AG20443 (cell line): ENCODE data around the gene CAMK2N2.

ENCODE experiments used
- DNase-seq: peaks from one replicate; pipeline ENCODE4 v3.0.0; 2012; ENCODE audit warnings: low spot score, mixed read lengths

Gene CAMK2N2

GRCh38 chr3:184261270-184261853, at the start of gene CAMK2N2:
CAMK2N2 (minus strand) TSS chr3:184261553; CDS start chr3:184261285, 268 bp downstream.
- peak; percentile 83 for DNase-seq

GRCh38 chr3:184308744-184309143, 47.4 kb upstream of the CAMK2N2 start:
- no peak for DNase-seq

- no peak for DNase-seq
Measured at GRCh38 chr3:184307915-184308314, 46.6 kb upstream of the CAMK2N2 start.

DNA sequence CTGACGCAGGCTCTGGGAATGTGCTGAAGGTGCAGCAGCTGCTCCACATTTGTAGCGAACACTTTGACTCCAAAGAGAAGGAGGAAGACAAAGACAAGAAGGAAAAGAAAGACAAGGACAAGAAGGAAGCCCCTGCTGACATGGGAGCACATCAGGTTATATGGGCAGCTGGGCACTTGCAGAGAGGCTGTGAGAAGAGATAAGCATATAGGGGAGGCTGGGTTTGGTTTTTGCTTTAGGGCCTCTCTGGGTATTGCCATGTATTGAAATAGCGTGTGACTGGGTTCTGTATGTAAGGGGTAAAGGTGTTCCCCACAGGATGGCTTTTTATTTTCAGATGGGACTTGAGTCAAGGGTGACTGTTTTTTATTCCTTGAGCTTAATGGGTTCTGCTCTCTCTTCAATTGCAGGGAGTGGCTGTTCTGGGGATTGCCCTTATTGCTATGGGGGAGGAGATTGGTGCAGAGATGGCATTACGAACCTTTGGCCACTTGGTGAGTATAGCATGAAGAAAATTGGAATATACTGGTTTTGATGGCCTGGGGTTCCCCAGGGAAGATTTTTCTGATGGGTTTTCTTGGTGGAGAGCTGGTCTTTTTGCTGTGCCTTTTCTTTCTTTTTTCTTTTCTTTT, 45.1 kb upstream of the CAMK2N2 start:
- DNase-seq, result no peak

DNA sequence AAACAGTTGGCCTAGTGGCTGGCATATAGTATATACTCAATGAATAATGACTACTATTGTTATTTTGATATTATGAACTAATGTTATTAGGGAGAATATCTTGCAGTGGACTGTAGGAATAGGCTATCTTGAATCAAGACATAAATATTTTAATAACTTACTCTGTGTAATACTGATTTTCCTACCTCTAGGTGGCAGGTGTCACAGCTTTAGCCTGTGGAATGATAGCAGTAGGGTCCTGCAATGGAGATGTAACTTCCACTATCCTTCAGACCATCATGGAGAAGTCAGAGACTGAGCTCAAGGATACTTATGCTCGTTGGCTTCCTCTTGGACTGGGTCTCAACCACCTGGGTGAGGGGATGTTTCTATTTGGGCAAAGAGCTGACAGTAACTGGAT, 44.2 kb upstream of the CAMK2N2 start:
- DNase-seq, result no peak

GRCh38 chr3:184300378-184300720, 39.0 kb upstream of the CAMK2N2 start:
- peak; percentile 6 for DNase-seq

DNA sequence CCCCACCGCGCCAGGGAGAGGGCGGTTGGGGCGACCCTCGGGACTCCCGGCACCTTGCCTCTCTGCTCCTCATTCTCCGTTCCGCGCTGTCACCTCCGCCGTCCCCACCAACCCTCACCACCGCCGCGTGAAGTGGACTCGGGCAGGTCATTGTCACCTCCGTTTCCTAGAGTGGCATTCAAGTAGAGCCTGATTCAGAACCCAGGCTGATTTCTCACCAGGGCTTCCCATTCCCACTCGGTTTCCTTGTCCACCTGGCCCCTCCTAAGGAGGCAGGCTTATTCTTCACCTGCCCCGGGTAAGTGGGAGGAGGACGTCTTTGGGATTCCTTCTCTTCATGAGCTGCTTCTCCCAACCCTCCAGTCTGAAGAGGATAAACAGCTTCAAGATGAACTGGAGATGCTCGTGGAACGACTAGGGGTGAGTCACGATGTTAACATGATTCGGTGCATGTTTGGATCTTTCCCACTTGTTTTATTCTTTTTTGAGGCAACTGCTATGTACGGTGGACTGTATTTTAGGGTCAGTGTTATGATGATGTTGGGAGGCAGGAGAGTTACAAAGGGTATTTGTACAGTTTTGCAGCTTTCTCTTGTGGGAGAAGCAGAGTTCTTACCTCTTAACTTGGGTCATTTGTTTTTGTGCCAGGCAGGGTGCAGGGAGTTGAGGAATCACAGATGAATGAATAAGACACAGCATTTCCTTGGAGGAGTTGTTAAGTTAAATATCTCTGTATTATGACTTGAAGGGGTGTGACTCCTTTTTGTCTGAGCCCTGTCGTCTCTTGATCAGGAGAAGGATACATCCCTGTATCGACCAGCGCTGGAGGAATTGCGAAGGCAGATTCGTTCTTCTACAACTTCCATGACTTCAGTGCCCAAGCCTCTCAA, 38.4 kb upstream of the CAMK2N2 start:
- DNase-seq, result peak; percentile 22

DNA sequence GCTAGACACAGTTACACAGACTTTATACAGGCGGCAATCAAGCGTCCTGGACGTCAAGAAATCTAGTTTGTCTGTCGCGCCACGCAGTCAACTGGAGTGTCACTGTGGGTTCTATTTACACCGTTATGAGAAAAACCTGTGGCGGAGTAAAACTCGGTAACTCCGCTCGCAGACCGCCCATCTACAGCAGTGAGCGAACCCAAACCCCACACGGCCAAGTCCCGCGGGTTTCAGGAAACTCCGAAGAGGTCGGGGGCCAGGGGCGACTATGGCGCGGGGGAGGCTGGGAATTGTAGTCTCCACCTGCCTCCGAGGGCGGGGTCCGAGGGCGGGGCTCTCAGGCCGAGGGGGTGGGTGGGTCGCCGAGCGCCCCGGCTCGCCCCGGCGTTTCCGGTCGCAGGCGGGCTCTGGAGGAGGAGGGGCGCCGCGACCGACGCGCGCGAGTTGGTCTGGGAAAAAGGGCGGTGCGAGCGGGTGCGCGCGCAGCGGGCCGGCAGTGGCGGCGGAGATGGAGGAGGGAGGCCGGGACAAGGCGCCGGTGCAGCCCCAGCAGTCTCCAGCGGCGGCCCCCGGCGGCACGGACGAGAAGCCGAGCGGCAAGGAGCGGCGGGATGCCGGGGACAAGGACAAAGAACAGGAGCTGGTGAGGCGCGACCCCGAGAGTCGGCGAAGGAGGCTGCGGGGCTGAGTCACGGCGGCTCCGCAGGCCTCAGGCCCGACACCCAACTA, 37.6 kb upstream of the CAMK2N2 start, which contains the start of gene PSMD2:
TSS of gene PSMD2 (plus strand) at position 483 of the 729 bp plus-strand sequence. CDS start at position 509, 26 bp downstream.
- peak; percentile 99 for DNase-seq

- DNase-seq, result no peak
Measured at GRCh38 chr3:184296616-184297015, 35.3 kb upstream of the CAMK2N2 start.

- DNase-seq, result no peak
Measured at GRCh38 chr3:184295771-184296170, 34.4 kb upstream of the CAMK2N2 start.

- DNase-seq, result no peak
Measured at GRCh38 chr3:184291738-184292445, 30.5 kb upstream of the CAMK2N2 start.

GRCh38 chr3:184291044-184291737, 29.8 kb upstream of the CAMK2N2 start:
- no peak for DNase-seq

DNA sequence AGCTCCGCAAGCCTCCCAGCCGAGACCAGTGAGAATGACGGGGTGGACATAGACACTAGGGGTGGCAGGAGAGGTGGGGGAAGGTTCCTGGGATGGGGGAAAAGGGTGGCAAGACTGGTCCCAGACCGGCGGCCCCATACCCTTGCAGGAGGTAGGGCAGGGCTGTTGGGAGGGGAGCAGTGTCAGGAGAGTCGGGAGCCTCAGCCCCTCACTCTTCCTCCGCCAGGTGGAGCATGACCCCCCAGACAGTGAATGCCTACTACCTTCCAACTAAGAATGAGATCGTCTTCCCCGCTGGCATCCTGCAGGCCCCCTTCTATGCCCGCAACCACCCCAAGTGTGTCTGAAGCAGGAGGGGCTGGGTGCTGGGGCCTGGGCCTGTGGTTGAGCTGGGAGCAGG, 29.0 kb upstream of the CAMK2N2 start:
- no peak for DNase-seq

- peak; percentile 81 for DNase-seq
Measured at GRCh38 chr3:184289426-184289938, 28.1 kb upstream of the CAMK2N2 start.

- peak; percentile 87 for DNase-seq
Measured at GRCh38 chr3:184284696-184285095, 23.3 kb upstream of the CAMK2N2 start.

GRCh38 chr3:184283681-184284080, 22.3 kb upstream of the CAMK2N2 start:
- no peak for DNase-seq

DNA sequence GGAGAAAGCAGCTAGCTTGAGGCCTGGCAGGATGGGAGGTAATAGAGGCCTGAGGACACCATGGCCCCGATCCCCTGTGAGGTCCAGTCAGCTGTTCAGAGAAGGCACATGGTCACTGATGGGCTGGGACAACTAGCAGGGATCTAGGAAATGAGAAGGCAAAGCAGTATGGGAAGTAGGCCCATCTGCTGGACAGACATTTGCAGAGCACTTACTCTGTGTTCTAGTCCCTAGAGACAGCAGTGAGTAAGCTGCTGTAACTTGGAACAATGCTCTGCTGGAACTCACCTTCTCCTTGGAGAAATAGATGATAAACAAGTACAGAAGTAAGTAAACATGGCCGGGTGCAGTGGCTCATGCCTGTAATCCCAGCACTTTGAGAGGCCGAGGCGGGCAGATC, 21.6 kb upstream of the CAMK2N2 start:
- DNase-seq, result no peak

DNA sequence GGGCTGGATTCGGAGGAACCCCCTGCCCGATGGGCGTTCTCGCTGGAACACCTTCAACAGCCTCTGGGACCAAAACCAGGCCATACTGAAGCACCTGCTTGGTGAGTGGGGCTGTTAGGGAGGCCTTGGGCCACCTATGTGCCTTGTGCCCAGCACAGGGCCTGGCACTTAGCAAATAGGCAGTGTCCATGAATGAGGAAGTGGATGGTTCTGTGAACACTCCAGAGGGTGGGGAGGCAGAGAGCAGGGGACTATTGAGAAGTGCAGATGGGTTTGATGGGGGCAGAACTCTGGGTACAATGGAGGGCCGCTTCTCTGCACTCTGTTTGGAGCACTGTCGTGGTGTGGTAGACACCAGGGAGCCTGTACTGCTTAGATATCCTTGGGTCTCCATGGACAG, 16.0 kb upstream of the CAMK2N2 start:
- no peak for DNase-seq

DNA sequence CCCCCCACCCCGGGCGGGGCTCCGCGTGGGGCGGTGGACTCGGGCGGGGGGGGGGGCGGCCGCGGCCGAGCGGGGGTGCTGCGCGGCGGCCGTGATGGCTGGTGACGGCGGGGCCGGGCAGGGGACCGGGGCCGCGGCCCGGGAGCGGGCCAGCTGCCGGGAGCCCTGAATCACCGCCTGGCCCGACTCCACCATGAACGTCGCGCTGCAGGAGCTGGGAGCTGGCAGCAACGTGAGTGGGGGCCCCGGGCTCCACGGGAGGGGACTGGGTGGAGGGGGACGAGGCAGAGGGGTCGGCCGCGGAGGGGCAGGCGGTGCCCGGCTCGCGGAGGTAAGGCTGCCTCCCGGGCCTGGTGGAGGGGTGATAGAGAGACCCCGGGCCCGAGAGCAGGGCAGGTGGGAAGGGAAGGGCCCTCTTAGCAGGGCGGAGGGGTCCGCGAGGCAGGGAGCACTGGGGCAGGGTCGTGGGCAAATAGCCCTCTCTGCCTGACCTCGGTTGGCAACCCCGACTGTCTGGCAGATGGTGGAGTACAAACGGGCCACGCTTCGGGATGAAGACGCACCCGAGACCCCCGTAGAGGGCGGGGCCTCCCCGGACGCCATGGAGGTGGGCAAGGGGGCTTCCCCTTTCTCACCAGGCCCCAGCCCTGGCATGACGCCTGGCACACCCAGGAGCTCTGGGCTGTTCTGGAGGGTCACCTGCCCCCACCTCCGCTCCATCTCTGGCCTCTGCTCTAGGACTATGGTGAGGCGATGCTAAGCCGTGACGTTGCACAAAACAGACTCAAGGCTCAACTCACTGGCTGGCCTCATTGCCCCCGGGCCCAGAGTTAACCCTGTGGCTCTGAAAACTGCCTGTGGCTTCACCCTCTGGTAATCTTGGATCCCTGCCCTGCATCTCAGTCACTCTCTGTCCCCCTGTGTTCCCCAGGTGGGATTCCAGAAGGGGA, 14.9 kb upstream of the CAMK2N2 start, which contains the start of gene ECE2:
TSS of gene ECE2 (plus strand) at position 62 of the 950 bp plus-strand sequence. CDS start at position 194, 132 bp downstream.
- DNase-seq, result peak; percentile 81

- no peak for DNase-seq
Measured at GRCh38 chr3:184275381-184275701, 14.0 kb upstream of the CAMK2N2 start.
